GM10248 (cell line): ENCODE results near the gene TBCCD1.

Experiments
- CTCF ChIA-PET: fragments of 300-600 bp; sonication (Branson Sonifier 250); formaldehyde crosslinking; extraction: SDS; loops from one replicate; lab custom pipeline; 2021; ENCODE audit warnings: antibody characterized with exemption; lab: Yijun Ruan, JAX
- POLR2A ChIA-PET: fragments of 350-650 bp; sonication (Branson Sonifier 250); formaldehyde crosslinking; extraction: SDS; loops from one replicate; lab custom pipeline; 2020; ENCODE audit warnings: antibody characterized with exemption; lab: Yijun Ruan, JAX
- DNase-seq: peaks from one replicate; pipeline ENCODE4 v3.0.0; 2012; ENCODE audit errors: extremely low spot score
- TF ChIP-seq, protein P1 (sequence below): IDR thresholded peaks from 2 replicates; pipeline ENCODE4 v1.5.1; 2012; ENCODE audit warnings: mild to moderate bottlenecking, low read depth; ENCODE audit errors: extremely low read depth, missing control alignments, control extremely low read depth

The TBCCD1 gene, protein sequence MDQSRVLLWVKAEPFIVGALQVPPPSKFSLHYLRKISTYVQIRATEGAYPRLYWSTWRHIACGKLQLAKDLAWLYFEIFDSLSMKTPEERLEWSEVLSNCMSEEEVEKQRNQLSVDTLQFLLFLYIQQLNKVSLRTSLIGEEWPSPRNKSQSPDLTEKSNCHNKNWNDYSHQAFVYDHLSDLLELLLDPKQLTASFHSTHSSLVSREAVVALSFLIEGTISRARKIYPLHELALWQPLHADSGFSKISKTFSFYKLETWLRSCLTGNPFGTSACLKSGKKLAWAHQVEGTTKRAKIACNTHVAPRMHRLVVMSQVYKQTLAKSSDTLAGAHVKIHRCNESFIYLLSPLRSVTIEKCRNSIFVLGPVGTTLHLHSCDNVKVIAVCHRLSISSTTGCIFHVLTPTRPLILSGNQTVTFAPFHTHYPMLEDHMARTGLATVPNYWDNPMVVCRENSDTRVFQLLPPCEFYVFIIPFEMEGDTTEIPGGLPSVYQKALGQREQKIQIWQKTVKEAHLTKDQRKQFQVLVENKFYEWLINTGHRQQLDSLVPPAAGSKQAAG

DNA sequence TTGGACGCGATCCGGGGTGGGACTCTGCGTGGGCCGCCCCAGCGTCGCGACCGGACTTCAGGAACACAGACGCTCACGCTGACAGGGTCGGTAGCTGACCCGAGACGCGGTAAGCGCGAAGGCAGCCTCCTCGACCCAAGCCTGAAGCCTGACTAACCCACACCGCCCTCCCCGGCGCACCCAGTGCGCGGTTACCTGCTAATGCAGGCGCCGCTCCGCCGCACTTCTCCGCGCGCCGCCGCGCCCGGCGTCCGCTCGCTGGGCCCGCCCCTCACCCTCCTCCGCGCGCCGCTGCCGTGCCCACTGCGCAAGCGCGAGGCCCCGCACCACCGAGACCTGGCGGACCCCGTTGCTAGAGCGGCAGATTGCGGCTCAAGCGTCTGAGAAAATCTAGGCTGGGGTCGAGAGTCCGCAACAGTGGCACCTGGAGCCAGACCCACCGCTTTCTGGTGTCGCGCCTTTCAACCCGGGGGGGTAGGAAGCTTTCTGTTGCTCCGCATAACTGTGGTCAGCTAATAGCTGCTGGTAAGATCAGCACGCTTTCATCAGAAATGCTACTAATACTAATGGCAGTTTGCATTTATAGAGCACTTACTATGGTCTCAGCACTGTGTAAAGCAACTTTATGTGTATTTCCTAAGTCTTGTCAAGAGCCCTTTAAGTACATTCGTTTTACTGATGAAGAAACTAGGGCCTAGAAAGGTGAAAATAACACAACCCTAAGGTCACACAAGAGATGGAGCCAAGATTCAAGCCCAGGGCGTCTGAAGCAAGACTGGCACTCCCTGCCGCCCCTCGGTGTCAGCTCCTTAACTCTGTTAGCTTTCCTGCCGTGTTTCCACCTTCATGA, at the start of gene TBCCD1:
Gene TBCCD1, minus strand, starts transcription at position 268 of the 850 bp plus-strand sequence. CDS start 3,010 bp downstream, outside the sequence.
- peak; percentile 92 for DNase-seq
- TF ChIP-seq, protein P1, sequence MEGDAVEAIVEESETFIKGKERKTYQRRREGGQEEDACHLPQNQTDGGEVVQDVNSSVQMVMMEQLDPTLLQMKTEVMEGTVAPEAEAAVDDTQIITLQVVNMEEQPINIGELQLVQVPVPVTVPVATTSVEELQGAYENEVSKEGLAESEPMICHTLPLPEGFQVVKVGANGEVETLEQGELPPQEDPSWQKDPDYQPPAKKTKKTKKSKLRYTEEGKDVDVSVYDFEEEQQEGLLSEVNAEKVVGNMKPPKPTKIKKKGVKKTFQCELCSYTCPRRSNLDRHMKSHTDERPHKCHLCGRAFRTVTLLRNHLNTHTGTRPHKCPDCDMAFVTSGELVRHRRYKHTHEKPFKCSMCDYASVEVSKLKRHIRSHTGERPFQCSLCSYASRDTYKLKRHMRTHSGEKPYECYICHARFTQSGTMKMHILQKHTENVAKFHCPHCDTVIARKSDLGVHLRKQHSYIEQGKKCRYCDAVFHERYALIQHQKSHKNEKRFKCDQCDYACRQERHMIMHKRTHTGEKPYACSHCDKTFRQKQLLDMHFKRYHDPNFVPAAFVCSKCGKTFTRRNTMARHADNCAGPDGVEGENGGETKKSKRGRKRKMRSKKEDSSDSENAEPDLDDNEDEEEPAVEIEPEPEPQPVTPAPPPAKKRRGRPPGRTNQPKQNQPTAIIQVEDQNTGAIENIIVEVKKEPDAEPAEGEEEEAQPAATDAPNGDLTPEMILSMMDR, result no peak
- POLR2A ChIA-PET, result interaction anchor here (0.6 kb wide), 1 partner anchor 30 kb away, joined by 3 read pairs; no protein-coding TSS in a partner anchor
- CTCF ChIA-PET, result interaction anchor here (1.1 to 7.9 kb wide), 9 partner anchors 10 to 624 kb away, joined by 3 to 38 read pairs (median 4); no protein-coding TSS in a partner anchor

DNA sequence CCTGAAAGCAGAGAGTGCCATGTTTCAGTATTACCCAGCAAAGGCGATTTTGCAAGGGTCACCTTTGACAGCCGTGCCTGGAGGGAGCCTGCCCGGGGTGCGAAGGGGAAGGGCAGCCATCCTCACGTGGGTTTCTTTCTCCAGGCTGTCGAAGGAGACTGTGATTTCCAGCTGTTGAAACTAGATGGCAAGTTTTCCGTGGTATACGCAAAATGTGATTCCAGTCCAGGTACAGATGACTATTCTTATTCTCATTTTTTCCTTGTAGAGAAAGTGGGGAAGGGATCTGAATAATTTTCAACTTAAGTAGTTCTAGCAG, 49.1 kb upstream of the TBCCD1 start:
- POLR2A ChIA-PET, result interaction anchor here (1.0 to 1.6 kb wide), 3 partner anchors 46 to 168 kb away, joined by 3 to 4 read pairs (median 3); partner anchors contain the start of genes DNAJB11 and EIF4A2

DNA sequence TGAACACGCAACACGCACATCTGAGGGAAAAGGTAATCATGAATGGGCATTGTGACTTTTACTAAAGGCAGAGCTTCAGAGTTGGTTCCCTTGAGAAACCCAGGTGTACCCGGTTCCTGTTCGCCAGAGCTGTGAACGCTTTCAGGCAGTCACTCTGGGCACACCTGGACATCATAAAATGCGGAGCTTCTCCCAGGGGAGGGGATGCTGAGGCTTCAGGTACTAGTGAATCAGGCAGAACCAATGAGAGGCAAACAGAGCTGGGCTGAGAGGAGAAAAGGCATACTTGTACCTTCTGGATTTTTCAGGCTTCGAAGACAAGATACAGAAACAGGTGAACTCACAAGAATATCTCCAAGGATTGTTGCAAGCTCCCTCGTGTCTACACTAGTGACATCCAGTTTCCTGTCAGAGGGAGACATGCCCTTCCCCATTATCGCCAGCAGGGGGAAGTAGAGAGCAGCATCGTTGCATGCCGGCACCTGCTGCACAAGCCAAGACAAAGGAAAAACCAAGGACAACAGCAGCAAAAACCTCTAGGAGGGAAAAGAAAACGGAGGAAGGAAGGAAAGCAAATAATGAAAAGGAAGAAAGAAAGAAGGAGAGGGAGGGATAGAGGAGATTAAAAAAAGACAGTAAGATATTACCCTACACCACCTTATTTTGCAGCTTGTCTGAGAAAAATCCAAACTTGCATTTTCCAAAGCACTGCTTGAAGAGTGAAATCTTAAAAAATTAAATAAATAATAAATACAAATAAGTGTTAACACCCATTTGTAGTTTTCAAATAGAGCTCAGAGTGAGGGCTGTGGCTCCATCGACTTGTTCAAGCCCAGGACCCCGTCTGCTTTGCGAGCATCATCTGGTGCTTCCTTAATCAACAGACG, 47.7 kb upstream of the TBCCD1 start:
- peak; percentile 84 for DNase-seq
- ChIA-PET CTCF (interaction anchor here (0.7 to 12.5 kb wide), 56 partner anchors 8 to 955 kb away, joined by 3 to 202 read pairs (median 5); partner anchors contain the start of genes DNAJB11 and TBCCD1), POLR2A (interaction anchor here (1.0 kb wide), 1 partner anchor 169 kb away, joined by 4 read pairs; no protein-coding TSS in a partner anchor)
- TF ChIP-seq, protein P1, result peak; percentile 99

More for the DNA sequence above, 49.1 kb upstream of the TBCCD1 start:
- CTCF ChIA-PET, result interaction anchor here (0.7 to 12.5 kb wide), 60 partner anchors 8 to 956 kb away, joined by 3 to 202 read pairs (median 6); partner anchors contain the start of genes DNAJB11, EIF4A2 and TBCCD1
- TF ChIP-seq, protein P1, result no peak
- DNase-seq, result no peak

DNA sequence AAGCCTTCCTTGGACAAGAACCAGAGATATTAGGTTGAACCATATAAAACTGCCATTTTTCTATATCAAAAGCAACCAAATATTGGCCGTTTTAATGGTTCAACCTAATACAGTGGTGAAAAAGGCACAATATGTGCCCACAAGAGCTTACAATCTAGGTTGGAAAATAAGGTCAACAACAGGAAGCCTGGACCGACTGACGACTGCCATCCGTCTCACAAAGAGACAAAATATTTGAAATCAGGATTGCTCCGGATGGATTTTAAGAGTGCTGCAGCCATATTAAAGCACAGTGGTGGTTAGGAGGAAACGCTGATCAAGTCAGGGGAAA, 47.1 kb upstream of the TBCCD1 start:
- TF ChIP-seq, protein P1, result no peak
- POLR2A ChIA-PET, result no interaction called here
- DNase-seq, result no peak
- CTCF ChIA-PET, result interaction anchor here (0.7 to 12.5 kb wide), 43 partner anchors 11 to 954 kb away, joined by 3 to 202 read pairs (median 6); partner anchors contain the start of genes DNAJB11 and TBCCD1

DNA sequence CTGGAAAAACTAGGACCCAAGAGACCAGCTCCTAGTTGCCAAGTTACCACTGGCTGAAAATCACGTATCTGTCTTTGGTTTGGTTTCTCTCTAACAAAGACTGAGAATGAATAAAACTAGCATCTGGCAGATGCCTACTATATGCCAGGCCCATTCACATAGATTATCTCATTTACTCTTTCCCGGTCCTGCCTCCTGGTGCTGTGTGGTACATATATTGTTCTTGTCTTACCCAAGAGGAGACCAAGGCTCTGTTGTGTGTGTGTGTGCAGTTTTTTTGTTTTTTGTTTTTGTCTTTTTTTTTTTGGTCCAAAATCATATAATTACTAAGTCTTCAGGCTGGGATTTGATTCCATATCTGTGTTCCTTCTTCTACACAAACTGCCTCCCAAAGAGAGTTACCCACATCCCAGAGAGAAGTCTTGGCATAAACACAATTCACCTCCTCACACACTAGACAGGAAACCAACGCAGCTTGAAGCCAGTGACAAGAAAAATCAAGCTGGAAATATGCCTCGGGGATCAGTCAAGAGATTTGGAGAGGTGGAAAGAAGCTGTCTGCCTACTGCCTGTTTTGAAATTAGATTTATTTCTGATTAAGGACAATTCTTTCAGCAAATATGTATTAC, 46.6 kb upstream of the TBCCD1 start:
- ChIA-PET CTCF (interaction anchor here (0.9 to 12.5 kb wide), 23 partner anchors 8 to 954 kb away, joined by 3 to 202 read pairs (median 16); no protein-coding TSS in a partner anchor), POLR2A (no interaction called here)
- TF ChIP-seq, protein P1, result no peak
- no peak for DNase-seq
